RWPE2 (cell line): Measurements from ENCODE around the gene KDM4C.

Experiments
- ATAC-seq: fragments of 200-7000 bp; cut with Tn5 transposase; 3 replicates; pipeline ENCODE4 v1.9.1; 2021; ENCODE audit warnings: low read depth
- DNase-seq: peaks from one replicate; pipeline ENCODE4 v3.0.0-alpha.2; 2020; ENCODE audit warnings: low spot score
- H3K27ac ChIP-seq: fragments of 450-650 bp; 2 replicates; pipeline ENCODE4 v1.5.1; 2017; ENCODE audit warnings: mild to moderate bottlenecking; ENCODE audit not compliant: poor library complexity, severe bottlenecking
- H3K27me3 ChIP-seq: fragments of 250-450 bp; sonication (Bioruptor Pico); 2 replicates; pipeline ENCODE4 v1.5.1; 2021; ENCODE audit warnings: mild to moderate bottlenecking, moderate library complexity; ENCODE audit not compliant: insufficient read depth, poor library complexity, severe bottlenecking
- H3K36me3 ChIP-seq: fragments of 250-450 bp; sonication (Bioruptor Pico); 2 replicates; pipeline ENCODE4 v1.5.1; 2020; ENCODE audit warnings: low read depth, mild to moderate bottlenecking, moderate library complexity
- H3K4me1 ChIP-seq: fragments of 250-450 bp; sonication (Bioruptor Pico); 2 replicates; pipeline ENCODE4 v1.5.1; 2021; ENCODE audit warnings: mild to moderate bottlenecking, moderate library complexity; ENCODE audit not compliant: insufficient read depth, poor library complexity, severe bottlenecking
- H3K4me3 ChIP-seq: fragments of 250-450 bp; sonication (Bioruptor Pico); 2 replicates; pipeline ENCODE4 v1.5.1; 2021; ENCODE audit warnings: mild to moderate bottlenecking, moderate library complexity; ENCODE audit not compliant: severe bottlenecking
- H3K9me3 ChIP-seq: fragments of 250-450 bp; sonication (Bioruptor Pico); 2 replicates; pipeline ENCODE4 v1.5.1; 2021; ENCODE audit warnings: mild to moderate bottlenecking, moderate library complexity; ENCODE audit not compliant: severe bottlenecking
- CTCF ChIP-seq: fragments of 450-650 bp; IDR thresholded peaks from one replicate; pipeline ENCODE4 v1.5.1; 2017; ENCODE audit warnings: mild to moderate bottlenecking, moderate library complexity; ENCODE audit not compliant: poor library complexity, severe bottlenecking

KDM4C gene

DNA sequence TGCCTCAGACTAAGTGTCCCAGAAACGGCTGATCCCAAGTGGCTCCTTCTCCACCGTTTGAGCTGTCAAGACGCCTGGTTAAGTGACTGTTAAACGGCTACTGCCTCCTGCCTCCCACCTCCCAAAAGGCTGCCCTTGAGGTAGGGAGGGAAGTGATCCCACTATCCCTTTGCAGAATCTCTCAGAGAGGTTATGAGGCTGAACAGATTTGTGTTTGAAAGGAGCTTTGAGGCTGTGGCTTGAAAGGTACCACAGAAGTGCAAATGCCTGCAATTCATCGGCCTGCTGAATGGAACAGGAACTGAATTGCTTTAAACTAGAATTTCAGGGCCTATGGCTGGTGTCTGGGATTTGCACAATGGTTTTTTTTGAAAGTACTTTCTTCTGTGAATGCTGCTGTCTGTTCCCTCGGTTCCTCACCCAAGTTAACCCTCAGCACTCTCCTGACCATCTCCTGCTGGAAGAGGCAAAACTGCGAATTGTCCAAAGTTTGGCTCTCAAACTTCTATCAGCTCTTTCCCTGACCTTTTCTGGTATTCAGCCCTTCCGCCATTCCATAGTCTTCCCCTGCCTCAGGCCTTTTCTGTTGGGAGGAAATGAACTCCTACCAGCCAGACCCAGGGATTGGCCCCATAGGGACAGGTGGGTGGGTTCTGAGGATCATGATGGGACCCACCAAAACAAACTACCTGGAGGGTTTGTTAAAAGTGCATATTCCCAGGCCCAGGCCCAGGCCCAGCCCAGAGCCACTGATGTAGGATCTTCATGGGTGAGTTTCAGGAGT lies 453.3 kb downstream of the KDM4C start:
- Histone ChIP-seq H3K27me3 (no peaks in the 10 kb centered on the region), H3K4me1 (peaks cover 2% of the 10 kb centered on the region), H3K4me3 (no peak overlapping the region), H3K36me3 (no peaks in the 10 kb centered on the region), H3K9me3 (no peaks in the 10 kb centered on the region), H3K27ac (no peak overlapping the region)
- ATAC-seq, result no peak
- TF ChIP-seq CTCF, result no peak
- DNase-seq, result no peak

DNA sequence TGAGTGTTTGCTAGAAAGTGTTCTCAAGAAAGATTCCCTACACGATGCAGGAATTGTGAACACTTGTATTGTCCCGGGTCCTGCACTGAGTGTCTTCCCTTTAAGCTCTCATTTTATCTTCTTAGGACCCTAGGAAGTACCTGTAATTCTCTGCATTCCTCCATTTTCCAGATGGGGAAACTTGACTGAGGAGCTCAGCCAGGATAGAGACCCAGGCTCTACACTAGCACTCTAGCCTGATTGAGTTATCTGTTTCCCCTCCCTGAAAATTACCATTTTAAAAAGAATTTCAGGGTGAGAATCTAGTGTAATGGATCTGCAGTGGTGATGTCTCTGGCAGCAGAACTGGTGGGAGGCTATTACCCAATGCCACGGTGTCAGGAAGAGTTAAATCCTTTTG lies 453.9 kb downstream of the KDM4C start:
- Histone ChIP-seq H3K27me3 (no peaks in the 10 kb centered on the region), H3K4me3 (no peak overlapping the region), H3K4me1 (peaks cover 7% of the 10 kb centered on the region), H3K27ac (no peak overlapping the region), H3K9me3 (no peaks in the 10 kb centered on the region), H3K36me3 (no peaks in the 10 kb centered on the region)
- no peak for TF ChIP-seq CTCF
- ATAC-seq (no peak), DNase-seq (no peak)

DNA sequence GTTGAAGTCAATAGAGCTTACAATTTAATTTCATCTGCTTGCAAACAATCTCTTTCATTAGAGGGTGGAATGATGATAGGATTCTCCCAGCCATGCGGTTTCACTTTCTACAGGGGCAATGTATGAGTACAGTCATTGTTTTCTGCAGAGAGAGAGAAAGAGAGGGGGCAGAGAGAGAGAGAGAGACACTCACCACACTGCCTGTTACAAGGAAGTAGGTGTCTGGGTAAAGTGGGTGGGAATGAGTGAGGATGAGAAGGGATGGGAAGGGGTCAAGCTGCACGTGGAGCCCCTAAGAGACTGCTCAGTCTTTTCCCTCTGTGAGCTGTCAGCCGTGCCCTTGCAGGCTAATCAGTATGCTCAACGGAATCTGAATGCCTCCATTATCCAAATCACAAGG lies 454.3 kb downstream of the KDM4C start:
- Histone ChIP-seq H3K27ac (no peak overlapping the region), H3K36me3 (no peaks in the 10 kb centered on the region), H3K4me3 (no peak overlapping the region), H3K9me3 (no peaks in the 10 kb centered on the region), H3K4me1 (peaks cover 7% of the 10 kb centered on the region), H3K27me3 (no peaks in the 10 kb centered on the region)
- DNase-seq (no peak), ATAC-seq (no peak)
- TF ChIP-seq CTCF, result no peak

GRCh38 chr9:7216004-7216841 lies 458.4 kb downstream of the KDM4C start:
- no peak overlapping the region for H3K4me3 ChIP-seq
- peak; percentile 93 for ATAC-seq
- no peaks in the 10 kb centered on the region for H3K9me3 ChIP-seq
- peaks cover 7% of the 10 kb centered on the region for H3K4me1 ChIP-seq
- DNase-seq, result no peak
- no peak overlapping the region for H3K27ac ChIP-seq
- H3K27me3 ChIP-seq, result no peaks in the 10 kb centered on the region
- TF ChIP-seq CTCF, result no peak
- H3K36me3 ChIP-seq, result no peaks in the 10 kb centered on the region
